H1 (cell line): ENCODE results near the gene DGUOK. TPM values are rescaled to one million over a fixed set of nuclear protein-coding genes. Genes with fewer than 3 reads are reported as not detected.

Experiments used
- CTCF ChIA-PET: fragments of 300-600 bp; sonication (Branson Sonifier 250); formaldehyde crosslinking; loops from one replicate; lab custom pipeline; 2021; ENCODE audit not compliant: partially characterized antibody; lab: Charles Lee
- POLR2A ChIA-PET: fragments of 300-600 bp; sonication (Branson Sonifier 250); formaldehyde crosslinking; loops from one replicate; lab custom pipeline; 2021; ENCODE audit warnings: inconsistent platforms; ENCODE audit not compliant: partially characterized antibody; lab: Charles Lee
- DNase-seq, 2 experiments: peaks; one replicate each; pipeline versions ENCODE4 v3.0.0 to v3.0.0-alpha.2; 2010 to 2022; ENCODE audit warnings: low spot score in 2 of 2, low read depth in 1 of 2, mixed read lengths in 1 of 2
- FAIRE-seq: peaks from 2 replicates; lab custom pipeline; 2011; peaks lifted over from hg19 to GRCh38; lab: Jason Lieb, UNC
- H2AFZ ChIP-seq: 2 replicates; pipeline ENCODE4 v1.8.1; 2012; ENCODE audit warnings: low read length, inconsistent platforms
- H2AK5ac ChIP-seq: 2 replicates; pipeline ENCODE4 v1.6.1; 2013; ENCODE audit warnings: low read depth, low read length
- H2BK120ac ChIP-seq: replicated peaks from 2 replicates; pipeline ENCODE3; 2013; ENCODE audit warnings: low read depth, low read length, inconsistent platforms
- H2BK12ac ChIP-seq: 2 replicates; pipeline ENCODE4 v1.6.1; 2013; ENCODE audit warnings: low read depth, low read length
- H2BK15ac ChIP-seq: 2 replicates; pipeline ENCODE4 v1.6.1; 2013; ENCODE audit warnings: low read length
- H2BK20ac ChIP-seq: 2 replicates; pipeline ENCODE4 v1.6.1; 2013; ENCODE audit warnings: low read length
- H2BK5ac ChIP-seq: 2 replicates; pipeline ENCODE4 v1.6.1; 2013; ENCODE audit warnings: low read depth, low read length
- H3K14ac ChIP-seq: 2 replicates; pipeline ENCODE4 v1.6.1; 2013; ENCODE audit warnings: inconsistent platforms; ENCODE audit not compliant: insufficient read length
- H3K18ac ChIP-seq: 2 replicates; pipeline ENCODE4 v1.6.1; 2013; ENCODE audit warnings: low read length; ENCODE audit errors: extremely low read depth
- H3K23ac ChIP-seq: 2 replicates; pipeline ENCODE4 v1.6.1; 2013; ENCODE audit warnings: inconsistent platforms; ENCODE audit not compliant: insufficient read length
- H3K23me2 ChIP-seq: 2 replicates; pipeline ENCODE4 v1.6.1; 2013; ENCODE audit warnings: low read depth, low read length
- H3K27ac ChIP-seq: 2 replicates; pipeline ENCODE4 v1.6.1; 2011; ENCODE audit warnings: low read depth, low read length, inconsistent platforms
- H3K27me3 ChIP-seq, 4 experiments: replicated peaks in 1 of 4; 1 replicate in 1 of 4; 2 replicates in 3 of 4; pipeline versions ENCODE4 v1.6.1 to v1.8.1; 2011 to 2013; ENCODE audit warnings: low read length in 3 of 4, mild to moderate bottlenecking in 3 of 4, inconsistent platforms in 2 of 4, mixed read lengths in 2 of 4, moderate library complexity in 1 of 4; ENCODE audit not compliant: control insufficient read depth in 3 of 4, insufficient read depth in 3 of 4; ENCODE audit errors: extremely low read depth in 1 of 4
- H3K36me3 ChIP-seq, 4 experiments: 2 replicates each; pipeline versions ENCODE4 v1.6.1 to v1.8.1; 2011 to 2013; ENCODE audit warnings: mild to moderate bottlenecking in 4 of 4, low read length in 3 of 4, moderate library complexity in 2 of 4, control low read depth in 1 of 4, inconsistent platforms in 1 of 4; ENCODE audit not compliant: insufficient read depth in 4 of 4, control insufficient read depth in 2 of 4
- H3K4ac ChIP-seq: replicated peaks from 2 replicates; pipeline ENCODE3; 2013; ENCODE audit warnings: low read length, low read depth, mixed read lengths, inconsistent platforms; ENCODE audit not compliant: insufficient read length
- H3K4me1 ChIP-seq, 4 experiments: replicated peaks in 1 of 4; 1 replicate in 1 of 4; 2 replicates in 3 of 4; pipeline versions ENCODE4 v1.6.1 to v1.8.1; 2011 to 2013; ENCODE audit warnings: low read length in 3 of 4, inconsistent platforms in 2 of 4, mixed read lengths in 1 of 4; ENCODE audit not compliant: insufficient read depth in 4 of 4, control insufficient read depth in 3 of 4
- H3K4me2 ChIP-seq, 2 experiments: 2 replicates each; pipeline versions ENCODE4 v1.6.1 to v1.8.1; 2011 to 2013; ENCODE audit warnings: low read depth in 2 of 2, low read length in 2 of 2, control low read depth in 1 of 2, inconsistent platforms in 1 of 2, mild to moderate bottlenecking in 1 of 2; ENCODE audit not compliant: insufficient read depth in 1 of 2
- H3K4me3 ChIP-seq, 4 experiments: fragments of 200-600, 300-600 bp in 1 of 4; sonication (generic), shearing (Covaris generic), sonication (Bioruptor Twin) in 1 of 4; 2 replicates each; pipeline versions ENCODE4 v1.5.1 to v1.8.1; 2011 to 2016; ENCODE audit warnings: low read length in 4 of 4, low read depth in 3 of 4, control low read depth in 2 of 4, inconsistent platforms in 2 of 4, mild to moderate bottlenecking in 2 of 4, mixed read lengths in 1 of 4, moderate library complexity in 1 of 4; ENCODE audit not compliant: insufficient read depth in 2 of 4; ENCODE audit errors: extremely low read depth in 1 of 4
- H3K56ac ChIP-seq: replicated peaks from 2 replicates; pipeline ENCODE3; 2013; ENCODE audit warnings: low read depth, mild to moderate bottlenecking, mixed read lengths, low read length, inconsistent platforms; ENCODE audit not compliant: insufficient read length
- H3K79me1 ChIP-seq: 2 replicates; pipeline ENCODE4 v1.6.1; 2013; ENCODE audit warnings: low read depth, low read length, control low read depth
- H3K79me2 ChIP-seq, 2 experiments: 2 replicates each; pipeline versions ENCODE4 v1.6.1 to v1.8.1; 2012 to 2013; ENCODE audit warnings: low read length in 2 of 2, mild to moderate bottlenecking in 2 of 2, inconsistent platforms in 1 of 2; ENCODE audit not compliant: insufficient read depth in 2 of 2, control insufficient read depth in 1 of 2
- H3K9ac ChIP-seq, 4 experiments: replicated peaks in 1 of 4; 1 replicate in 1 of 4; 2 replicates in 3 of 4; pipeline versions ENCODE4 v1.6.1 to v1.8.1; 2011 to 2013; ENCODE audit warnings: low read depth in 3 of 4, low read length in 3 of 4, control low read depth in 2 of 4, mild to moderate bottlenecking in 2 of 4, moderate library complexity in 2 of 4, inconsistent platforms in 1 of 4; ENCODE audit errors: extremely low read depth in 1 of 4
- H3K9me3 ChIP-seq, 2 experiments: 2 replicates each; pipeline versions ENCODE4 v1.6.1 to v1.8.1; 2012 to 2013; ENCODE audit warnings: mild to moderate bottlenecking in 2 of 2, moderate library complexity in 2 of 2, control low read depth in 1 of 2, inconsistent platforms in 1 of 2, low read depth in 1 of 2, low read length in 1 of 2, mixed read lengths in 1 of 2; ENCODE audit not compliant: insufficient read depth in 2 of 2
- H4K20me1 ChIP-seq, 2 experiments: replicated peaks in 1 of 2; 2 replicates each; pipeline versions ENCODE3 to v1.8.1; 2011 to 2013; ENCODE audit warnings: inconsistent platforms in 2 of 2, low read length in 2 of 2, mild to moderate bottlenecking in 1 of 2; ENCODE audit not compliant: insufficient read depth in 2 of 2, control insufficient read depth in 1 of 2
- H4K5ac ChIP-seq: 2 replicates; pipeline ENCODE4 v1.6.1; 2013; ENCODE audit warnings: low read length, low read depth, mixed read lengths, inconsistent platforms; ENCODE audit not compliant: insufficient read length
- H4K8ac ChIP-seq: 2 replicates; pipeline ENCODE4 v1.8.0; 2013; ENCODE audit warnings: mild to moderate bottlenecking, moderate library complexity, low read length, inconsistent platforms; ENCODE audit not compliant: insufficient read depth; ENCODE audit errors: extremely low read depth
- H4K91ac ChIP-seq: replicated peaks from 2 replicates; pipeline ENCODE3; 2013; ENCODE audit warnings: low read length, mixed read lengths, inconsistent platforms; ENCODE audit not compliant: insufficient read length
- CBX8 ChIP-seq: fragments of 300-800, 300-1000 bp; sonication (generic); IDR thresholded peaks from 2 replicates; pipeline ENCODE4 v1.7.1; 2016; ENCODE audit warnings: low read depth, low read length, borderline replicate concordance
- EP300 ChIP-seq, 2 experiments: IDR thresholded peaks; 1 replicate in 1 of 2; 2 replicates in 1 of 2; pipeline ENCODE4 v1.6.1; 2011 to 2012; ENCODE audit warnings: low read depth in 2 of 2, low read length in 2 of 2, mild to moderate bottlenecking in 2 of 2, borderline replicate concordance in 1 of 2, inconsistent platforms in 1 of 2, moderate library complexity in 1 of 2
- GTF2F1 ChIP-seq: IDR thresholded peaks from 2 replicates; pipeline ENCODE4 v1.6.1; 2012; ENCODE audit warnings: low read depth, low read length, improper control_type of control experiment, borderline replicate concordance
- JUN ChIP-seq: IDR thresholded peaks from 2 replicates; pipeline ENCODE4 v1.6.1; 2011; ENCODE audit warnings: low read depth, mild to moderate bottlenecking, improper control_type of control experiment, low read length
- KDM4A ChIP-seq: IDR thresholded peaks from one replicate; pipeline ENCODE4 v1.7.1; 2012; ENCODE audit warnings: low read depth, mild to moderate bottlenecking, moderate library complexity, low read length, inconsistent platforms; ENCODE audit not compliant: severe bottlenecking
- KDM5A ChIP-seq: fragments of 200-600 bp; IDR thresholded peaks from 2 replicates; pipeline ENCODE4 v1.7.1; 2012; ENCODE audit warnings: mild to moderate bottlenecking, low read length, inconsistent platforms, mixed read lengths
- MAFK ChIP-seq: IDR thresholded peaks from 2 replicates; pipeline ENCODE4 v1.6.1; 2012; ENCODE audit warnings: low read depth, mild to moderate bottlenecking, improper control_type of control experiment, low read length
- MAX ChIP-seq: IDR thresholded peaks from 2 replicates; pipeline ENCODE4 v1.6.1; 2012; ENCODE audit warnings: inconsistent platforms
- POU5F1 ChIP-seq: IDR thresholded peaks from 2 replicates; pipeline ENCODE4 v1.6.1; 2011; ENCODE audit warnings: low read depth, mild to moderate bottlenecking, low read length, moderate library complexity
- RNF2 ChIP-seq: fragments of 200-900, 300-1000 bp; sonication (generic); IDR thresholded peaks from 2 replicates; pipeline ENCODE4 v1.7.1; 2016; ENCODE audit warnings: borderline replicate concordance, low read depth, mild to moderate bottlenecking, antibody characterized with exemption, low read length; ENCODE audit not compliant: poor library complexity, severe bottlenecking; ENCODE audit errors: missing control alignments
- SAP30 ChIP-seq: fragments of 300-600 bp; sonication (generic); IDR thresholded peaks from 2 replicates; pipeline ENCODE4 v1.7.1; 2012; ENCODE audit warnings: low read length, moderate library complexity, mild to moderate bottlenecking, inconsistent platforms; ENCODE audit not compliant: insufficient read depth, insufficient replicate concordance
- SP1 ChIP-seq: IDR thresholded peaks from 2 replicates; pipeline ENCODE4 v1.6.1; 2011; ENCODE audit warnings: low read depth, low read length
- SP2 ChIP-seq: IDR thresholded peaks from 2 replicates; pipeline ENCODE4 v1.6.1; 2012; ENCODE audit warnings: mild to moderate bottlenecking, low read length, inconsistent platforms
- YY1 ChIP-seq: IDR thresholded peaks from 2 replicates; pipeline ENCODE4 v1.6.1; 2011; ENCODE audit warnings: low read depth, mild to moderate bottlenecking, low read length
- WGBS, 2 experiments: shearing (Covaris generic) in 1 of 2; methylation state at CpG; one replicate each; pipeline versions ENCODE4 v1.1.6 to v1.1.7; 2013 to 2015; ENCODE audit warnings: low lambda C conversion rate in 2 of 2, mixed read lengths in 2 of 2, inconsistent platforms in 1 of 2, low coverage in 1 of 2, missing lambda C conversion rate in 1 of 2; ENCODE audit not compliant: insufficient replicate concordance in 2 of 2, insufficient coverage in 1 of 2, insufficient read length in 1 of 2; ENCODE audit errors: extremely low coverage in 1 of 2, missing lambda C conversion rate in 1 of 2; 5-methylcytosine and 5-hydroxymethylcytosine counted together
- polyA plus RNA-seq, 7 experiments: library from polyadenylated mRNA; depleted of rRNA in 3 of 7; stranded (reverse) in 5 of 7; unstranded in 2 of 7; fragments of >200 nt in 5 of 7; fragments of 200-250 nt in 2 of 7; gene quantifications; 1 replicate in 5 of 7; 2 replicates in 1 of 7; 4 replicates in 1 of 7; pipeline versions ENCODE4 v1.2.1 to v1.2.3, GENCODE V29; 2011 to 2013; ENCODE audit warnings: missing spikeins in 2 of 7, mixed read lengths in 2 of 7
- total RNA-seq: library from RNA; stranded (reverse); fragmentation: NEBNext Ultra II Directional; extraction: Animal tissue kit (Norgen Biotek cat#: 25700); gene quantifications from 2 replicates; pipeline ENCODE4 v1.2.1, GENCODE V29; 2021

Gene DGUOK
- total and polyA plus RNA-seq, 2 of the 8 experiments (the other 6 are each of a cell fraction or from before 2014, with no cell fraction given), result 110 to 168 TPM

- no peak overlapping the region for H4K91ac ChIP-seq
- H3K36me3 ChIP-seq, result no peaks in the 10 kb centered on the region
- H3K14ac ChIP-seq, result no peak overlapping the region
- H2BK120ac ChIP-seq, result no peak overlapping the region
- H3K4ac ChIP-seq, result no peak overlapping the region
- H3K18ac ChIP-seq, result no peak overlapping the region
- no peak overlapping the region for H4K5ac ChIP-seq
- H3K23ac ChIP-seq, result no peak overlapping the region
- H3K4me3 ChIP-seq, result no peak overlapping the region
- H4K20me1 ChIP-seq, result no peaks in the 10 kb centered on the region
- peaks cover 3% of the 10 kb centered on the region for H3K23me2 ChIP-seq
- POLR2A ChIA-PET, result interaction anchor here (0.8 to 0.9 kb wide), 2 partner anchors 12 to 26 kb away, joined by 3 read pairs; no protein-coding TSS in a partner anchor
- CTCF ChIA-PET, result interaction anchor here (0.6 to 1.4 kb wide), 3 partner anchors 12 to 218 kb away, joined by 3 to 4 read pairs (median 4); no protein-coding TSS in a partner anchor
- H2BK5ac ChIP-seq, result no peak overlapping the region
- no peak overlapping the region for H2BK15ac ChIP-seq
- no peak overlapping the region for H2BK12ac ChIP-seq
- 80% methylated on average over 1 of the region's 1 CpG; no CpG with 5 or more reads in 1 of the 2 experiments for WGBS, 2 experiments
- no peak overlapping the region for H3K9ac ChIP-seq
- H3K27ac ChIP-seq, result no peak overlapping the region
- H3K27me3 ChIP-seq, result peaks cover 2 to 22% (median 17%) of the 10 kb centered on the region in 4 experiments
- no peaks in the 10 kb centered on the region for H3K79me1 ChIP-seq
- H4K8ac ChIP-seq, result no peak overlapping the region
- no peak overlapping the region for H3K4me2 ChIP-seq
- H3K56ac ChIP-seq, result no peak overlapping the region
- no peak for FAIRE-seq
- DNase-seq, result no peak
- no peaks in the 10 kb centered on the region for H3K9me3 ChIP-seq
- no peak overlapping the region for H2BK20ac ChIP-seq
- no peak overlapping the region for H2AK5ac ChIP-seq
- peaks cover 2 to 5% (median 4%) of the 10 kb centered on the region in 4 experiments; a peak in 6 of 7 replicates for H3K4me1 ChIP-seq
- H2AFZ ChIP-seq, result no peak overlapping the region
- H3K79me2 ChIP-seq, result no peaks in the 10 kb centered on the region
- TF ChIP-seq EP300 (IDR thresholded peaks at IDR 0.05; ENCODE audit: borderline replicate concordance in 1 of 2, low read depth in 2 of 2, low read length in 2 of 2) (no peak), SP2 (no peak), GTF2F1 (no peak), MAFK (no peak), MAX (no peak), KDM5A (no peak), POU5F1 (no peak), JUN (no peak), SAP30 (no peak), YY1 (no peak), RNF2 (no peak), SP1 (no peak), KDM4A (no peak), CBX8 (no peak)
Measured at GRCh38 chr2:73976803-73977202, 50.1 kb downstream of the DGUOK start.
